Measurements from ENCODE around the gene PAPPA. TPM values are rescaled to one million over a fixed set of nuclear protein-coding genes. Genes with fewer than 3 reads are reported as not detected.

The PAPPA gene
- polyA plus RNA-seq, 1 donor: 0.67 TPM

- no peak for DNase-seq
These were observed 196.6 kb downstream of the PAPPA start for GRCh38 chr9:116350213-116350612.

- DNase-seq: no peak
These were observed 199.4 kb downstream of the PAPPA start for GRCh38 chr9:116352958-116353357.

- DNase-seq: peak; percentile 73
These were observed 201.7 kb downstream of the PAPPA start for GRCh38 chr9:116355153-116355921.

- DNase-seq: no peak
These were observed 204.7 kb downstream of the PAPPA start for GRCh38 chr9:116358251-116358650.

- peak; percentile 19 for DNase-seq
These were observed 206.4 kb downstream of the PAPPA start for GRCh38 chr9:116360016-116360415.

- DNase-seq: no peak
These were observed 207.4 kb downstream of the PAPPA start for GRCh38 chr9:116360989-116361388.

- DNase-seq: no peak
These were observed 208.0 kb downstream of the PAPPA start for GRCh38 chr9:116361547-116361946.

- DNase-seq: no peak
These were observed 208.9 kb downstream of the PAPPA start for GRCh38 chr9:116362493-116362892.

GRCh38 chr9:116365056-116365471 lies 211.5 kb downstream of the PAPPA start:
- peak; percentile 65 for DNase-seq

GRCh38 chr9:116366241-116366640 lies 212.7 kb downstream of the PAPPA start:
- no peak for DNase-seq

GRCh38 chr9:116368680-116369079 lies 215.1 kb downstream of the PAPPA start:
- DNase-seq: no peak

- no peak for DNase-seq
These were observed 216.1 kb downstream of the PAPPA start for GRCh38 chr9:116369706-116370105.

GRCh38 chr9:116370556-116370955 lies 217.0 kb downstream of the PAPPA start:
- DNase-seq: no peak

- DNase-seq: no peak
These were observed 218.6 kb downstream of the PAPPA start for GRCh38 chr9:116372081-116372673.

GRCh38 chr9:116372786-116373185 lies 219.2 kb downstream of the PAPPA start:
- no peak for DNase-seq

- DNase-seq: no peak
These were observed 223.7 kb downstream of the PAPPA start for GRCh38 chr9:116377179-116377798.

- no peak for DNase-seq
These were observed 225.3 kb downstream of the PAPPA start for GRCh38 chr9:116378873-116379272.

- DNase-seq: no peak
These were observed 226.2 kb downstream of the PAPPA start for GRCh38 chr9:116379821-116380220.

- DNase-seq: no peak
These were observed 227.0 kb downstream of the PAPPA start for GRCh38 chr9:116380496-116380995.

GRCh38 chr9:116381350-116381749 lies 227.8 kb downstream of the PAPPA start:
- no peak for DNase-seq

- DNase-seq: no peak
These were observed 228.5 kb downstream of the PAPPA start for GRCh38 chr9:116382053-116382452.

- DNase-seq: no peak
These were observed 229.5 kb downstream of the PAPPA start for GRCh38 chr9:116383133-116383532.

- no peak for DNase-seq
These were observed 230.3 kb downstream of the PAPPA start for GRCh38 chr9:116383936-116384335.

Measured in hindlimb muscle (tissue), 1 donor.